Smooth muscle cell (in vitro differentiated cells): Measurements from ENCODE around the gene AJAP1. TPM values are rescaled to one million over a fixed set of nuclear protein-coding genes. Genes with fewer than 3 reads are reported as not detected.

Source experiments
- DNase-seq: peaks from one replicate; lab custom pipeline; 2025; ENCODE audit not compliant: unreplicated experiment; lab: John Stamatoyannopoulos, UW
- H2AFZ ChIP-seq: fragments of 200-600 bp; sonication (generic); 2 replicates; pipeline ENCODE4 v1.6.0; 2016; ENCODE audit warnings: antibody characterized with exemption, low read depth, mild to moderate bottlenecking
- H3F3A ChIP-seq: fragments of 200-600 bp; sonication (generic); 2 replicates; pipeline ENCODE4 v1.6.0; 2017; ENCODE audit warnings: antibody characterized with exemption, low read depth
- H3K27ac ChIP-seq: fragments of 200-600 bp; sonication (generic); 2 replicates; pipeline ENCODE4 v1.5.1; 2016; ENCODE audit warnings: low read depth, mild to moderate bottlenecking
- H3K27me3 ChIP-seq: fragments of 200-600 bp; sonication (generic); 2 replicates; pipeline ENCODE4 v1.6.1; 2016; ENCODE audit warnings: low read depth, mild to moderate bottlenecking
- H3K36me3 ChIP-seq: fragments of 200-600 bp; sonication (generic); 2 replicates; pipeline ENCODE4 v1.5.1; 2016; ENCODE audit warnings: low read depth
- H3K4me1 ChIP-seq: fragments of 200-600 bp; sonication (generic); 2 replicates; pipeline ENCODE4 v1.5.1; 2016; ENCODE audit warnings: low read depth
- H3K4me2 ChIP-seq: fragments of 200-600 bp; sonication (generic); 2 replicates; pipeline ENCODE4 v1.6.0; 2016; ENCODE audit warnings: mild to moderate bottlenecking
- H3K4me3 ChIP-seq: fragments of 200-600 bp; sonication (generic); 2 replicates; pipeline ENCODE4 v1.5.1; 2016; ENCODE audit warnings: mild to moderate bottlenecking
- H3K79me2 ChIP-seq: fragments of 200-600 bp; sonication (generic); 2 replicates; pipeline ENCODE4 v1.6.0; 2016; ENCODE audit warnings: low read depth, mild to moderate bottlenecking
- H3K9ac ChIP-seq: fragments of 200-600 bp; sonication (generic); 2 replicates; pipeline ENCODE4 v1.6.0; 2016; ENCODE audit warnings: low read depth
- H3K9me3 ChIP-seq: fragments of 200-600 bp; sonication (generic); replicated peaks from 2 replicates; pipeline ENCODE4 v1.5.1; 2016; ENCODE audit warnings: low read depth
- H4K20me1 ChIP-seq: fragments of 200-600 bp; sonication (generic); 2 replicates; pipeline ENCODE4 v1.6.0; 2016; ENCODE audit warnings: low read depth
- WGBS: methylation state at CpG from one replicate; pipeline ENCODE4 v1.1.7; 2016; ENCODE audit warnings: low lambda C conversion rate; 5-methylcytosine and 5-hydroxymethylcytosine counted together
- polyA plus RNA-seq: library from polyadenylated mRNA; unstranded; fragments of >200 nt; fragmentation: Nextera tagmentation; extraction: Ambion mirVana; gene quantifications from 2 replicates; pipeline ENCODE4 v1.2.1, GENCODE V29; 2016
- total RNA-seq: library from RNA; depleted of rRNA; stranded (reverse); fragments of >200 nt; gene quantifications from 2 replicates; pipeline ENCODE4 v1.2.3, GENCODE V29; 2014
- TF ChIP-seq, protein P1 (sequence below): fragments of 200-600 bp; sonication (generic); IDR thresholded peaks from 2 replicates; pipeline ENCODE4 v1.5.1; 2017; ENCODE audit warnings: borderline replicate concordance, mild to moderate bottlenecking, antibody characterized with exemption; ENCODE audit not compliant: insufficient read depth, poor library complexity, severe bottlenecking

Gene AJAP1
- total and polyA plus RNA-seq, 2 experiments from 2014 or later = 0.10 to 0.58 TPM

DNA sequence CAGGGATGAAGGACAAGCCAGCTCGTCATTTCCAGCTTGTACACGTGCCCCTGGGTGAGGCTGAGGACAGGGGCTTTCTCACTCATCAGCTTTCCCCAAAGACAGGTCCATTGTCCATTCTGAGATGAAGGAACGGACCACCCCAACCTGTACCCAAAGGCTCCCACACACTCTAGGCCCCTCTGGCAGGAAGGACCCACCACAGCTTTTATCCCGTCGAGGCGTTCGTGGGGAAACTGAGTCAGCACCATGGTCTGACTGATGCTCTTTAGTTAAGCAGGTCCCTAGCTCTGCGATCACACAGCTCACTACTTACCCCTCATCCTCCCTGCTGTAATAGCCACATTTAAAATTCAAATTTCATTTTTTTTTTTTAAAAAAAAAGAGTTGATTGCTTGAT, 117.3 kb downstream of the AJAP1 start:
- no peak overlapping the region for H3K4me2 ChIP-seq

DNA sequence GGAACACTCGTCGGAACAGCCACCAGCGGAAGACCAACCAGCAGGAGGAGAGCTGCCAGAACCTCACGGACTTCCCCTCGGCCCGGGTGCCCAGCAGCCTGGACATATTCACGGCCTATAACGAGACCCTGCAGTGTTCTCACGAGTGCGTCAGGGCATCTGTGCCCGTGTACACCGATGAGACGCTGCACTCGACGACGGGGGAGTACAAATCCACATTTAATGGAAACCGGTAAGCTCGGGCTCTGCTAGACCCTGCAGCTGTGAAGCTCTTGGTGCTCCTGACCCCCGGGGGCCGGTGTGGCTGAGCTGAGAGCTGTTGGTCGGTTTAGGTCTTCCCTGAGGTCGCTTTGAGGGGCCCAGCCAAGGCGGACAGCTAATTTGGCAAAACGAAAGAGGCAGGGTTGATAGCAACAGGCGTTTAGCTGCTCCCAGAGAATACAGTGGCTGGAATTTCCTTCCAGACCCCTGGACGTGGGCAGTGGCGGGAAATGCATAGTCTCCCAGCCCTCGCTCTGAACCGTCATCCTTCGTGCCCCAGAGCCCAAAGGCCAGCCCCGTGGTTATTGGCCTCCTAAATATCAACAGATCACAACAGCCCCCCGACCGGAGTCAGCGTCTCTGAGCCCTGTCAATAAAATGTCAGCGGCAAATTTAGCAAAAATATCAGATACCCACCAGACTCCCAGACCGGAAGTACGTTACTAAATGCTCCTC, 118.0 kb downstream of the AJAP1 start:
- H2AFZ ChIP-seq = no peak overlapping the region
- H3K27ac ChIP-seq = no peak overlapping the region
- WGBS = 90% methylated on average over 37 of the region's 37 CpGs
- TF ChIP-seq, protein P1, sequence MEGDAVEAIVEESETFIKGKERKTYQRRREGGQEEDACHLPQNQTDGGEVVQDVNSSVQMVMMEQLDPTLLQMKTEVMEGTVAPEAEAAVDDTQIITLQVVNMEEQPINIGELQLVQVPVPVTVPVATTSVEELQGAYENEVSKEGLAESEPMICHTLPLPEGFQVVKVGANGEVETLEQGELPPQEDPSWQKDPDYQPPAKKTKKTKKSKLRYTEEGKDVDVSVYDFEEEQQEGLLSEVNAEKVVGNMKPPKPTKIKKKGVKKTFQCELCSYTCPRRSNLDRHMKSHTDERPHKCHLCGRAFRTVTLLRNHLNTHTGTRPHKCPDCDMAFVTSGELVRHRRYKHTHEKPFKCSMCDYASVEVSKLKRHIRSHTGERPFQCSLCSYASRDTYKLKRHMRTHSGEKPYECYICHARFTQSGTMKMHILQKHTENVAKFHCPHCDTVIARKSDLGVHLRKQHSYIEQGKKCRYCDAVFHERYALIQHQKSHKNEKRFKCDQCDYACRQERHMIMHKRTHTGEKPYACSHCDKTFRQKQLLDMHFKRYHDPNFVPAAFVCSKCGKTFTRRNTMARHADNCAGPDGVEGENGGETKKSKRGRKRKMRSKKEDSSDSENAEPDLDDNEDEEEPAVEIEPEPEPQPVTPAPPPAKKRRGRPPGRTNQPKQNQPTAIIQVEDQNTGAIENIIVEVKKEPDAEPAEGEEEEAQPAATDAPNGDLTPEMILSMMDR = no peak
- H3K27me3 ChIP-seq = no peaks in the 10 kb centered on the region
- no peak overlapping the region for H3K4me2 ChIP-seq
- no peaks in the 10 kb centered on the region for H3K79me2 ChIP-seq
- no peaks in the 10 kb centered on the region for H3K9me3 ChIP-seq
- DNase-seq = no peak
- H3K36me3 ChIP-seq = no peaks in the 10 kb centered on the region
- H3K9ac ChIP-seq = no peak overlapping the region
- H4K20me1 ChIP-seq = no peaks in the 10 kb centered on the region
- no peaks in the 10 kb centered on the region for H3F3A ChIP-seq
- no peaks in the 10 kb centered on the region for H3K4me1 ChIP-seq
- H3K4me3 ChIP-seq = no peak overlapping the region

More for the DNA sequence above, 117.3 kb downstream of the AJAP1 start:
- no peak overlapping the region for H3K9ac ChIP-seq
- H4K20me1 ChIP-seq = no peaks in the 10 kb centered on the region
- H3K79me2 ChIP-seq = no peaks in the 10 kb centered on the region
- no peak overlapping the region for H3K4me3 ChIP-seq
- TF ChIP-seq, protein P1 = no peak
- H2AFZ ChIP-seq = no peak overlapping the region
- no peak overlapping the region for H3K27ac ChIP-seq
- WGBS = 85% methylated on average over 8 of the region's 8 CpGs
- H3F3A ChIP-seq = no peaks in the 10 kb centered on the region
- no peaks in the 10 kb centered on the region for H3K9me3 ChIP-seq
- no peaks in the 10 kb centered on the region for H3K4me1 ChIP-seq
- H3K36me3 ChIP-seq = no peaks in the 10 kb centered on the region
- no peak for DNase-seq
- no peaks in the 10 kb centered on the region for H3K27me3 ChIP-seq

DNA sequence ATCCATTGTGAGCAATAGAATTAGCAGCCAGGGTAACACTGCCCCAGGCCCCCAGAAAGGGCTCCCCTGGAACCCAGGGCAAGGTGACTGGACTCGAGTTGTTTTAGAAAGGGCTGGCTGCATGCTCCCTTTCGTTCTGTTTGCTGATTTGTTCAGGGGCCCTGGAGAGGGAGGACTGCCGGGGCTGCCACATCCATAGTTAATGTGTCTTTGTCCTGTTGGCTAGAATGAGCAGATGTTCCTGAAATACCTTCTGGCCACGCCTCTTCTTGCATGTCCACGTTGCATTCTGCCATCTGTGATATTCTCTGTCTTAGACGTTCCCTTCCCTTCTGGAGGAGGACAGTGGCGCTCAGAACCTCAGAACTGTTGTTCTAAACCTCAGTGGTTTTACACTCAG, 118.8 kb downstream of the AJAP1 start:
- H3K27me3 ChIP-seq = no peaks in the 10 kb centered on the region
- H3K9ac ChIP-seq = no peak overlapping the region
- H3K4me3 ChIP-seq = no peak overlapping the region
- no peak overlapping the region for H2AFZ ChIP-seq
- H3K36me3 ChIP-seq = no peaks in the 10 kb centered on the region
- no peak overlapping the region for H3K4me2 ChIP-seq
- TF ChIP-seq, protein P1 = no peak
- H3F3A ChIP-seq = no peaks in the 10 kb centered on the region
- DNase-seq = no peak
- no peaks in the 10 kb centered on the region for H3K4me1 ChIP-seq
- no peaks in the 10 kb centered on the region for H3K9me3 ChIP-seq
- no peak overlapping the region for H3K27ac ChIP-seq
- H3K79me2 ChIP-seq = no peaks in the 10 kb centered on the region
- H4K20me1 ChIP-seq = no peaks in the 10 kb centered on the region
- 88% methylated on average over 7 of the region's 7 CpGs for WGBS

DNA sequence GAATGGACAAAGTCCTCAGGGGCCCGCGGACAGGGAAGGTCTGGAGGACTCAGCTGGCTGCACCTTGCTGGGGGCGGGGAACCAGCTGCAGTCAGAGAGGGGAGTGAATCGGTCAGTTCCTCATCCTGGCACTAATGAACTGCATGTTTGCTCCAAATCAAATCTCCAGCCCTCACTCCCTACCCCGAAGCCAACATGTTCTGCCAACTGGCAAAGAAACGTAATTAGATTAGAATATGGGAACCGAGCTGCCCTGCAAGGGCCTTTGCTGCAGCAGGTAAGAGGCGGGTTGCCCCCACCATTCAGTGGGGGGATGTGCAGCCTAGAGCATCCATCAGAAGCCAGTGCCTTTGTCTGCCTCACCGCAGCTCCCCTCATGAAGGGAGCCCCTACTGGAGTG, 121.1 kb downstream of the AJAP1 start:
- no peaks in the 10 kb centered on the region for H4K20me1 ChIP-seq
- H3K27me3 ChIP-seq = no peaks in the 10 kb centered on the region
- H3K9ac ChIP-seq = no peak overlapping the region
- DNase-seq = no peak
- no peak overlapping the region for H3K4me2 ChIP-seq
- no peaks in the 10 kb centered on the region for H3K79me2 ChIP-seq
- H3K27ac ChIP-seq = no peak overlapping the region
- no peaks in the 10 kb centered on the region for H3K9me3 ChIP-seq
- no peak overlapping the region for H3K4me3 ChIP-seq
- TF ChIP-seq, protein P1 = no peak
- H2AFZ ChIP-seq = no peak overlapping the region
- 94% methylated on average over 9 of the region's 9 CpGs for WGBS
- no peaks in the 10 kb centered on the region for H3K4me1 ChIP-seq
- no peaks in the 10 kb centered on the region for H3K36me3 ChIP-seq
- H3F3A ChIP-seq = no peaks in the 10 kb centered on the region
